SU-DHL-6 (cell line): ENCODE results near the gene SPATC1L.
"Not testable (repeated sequence)": the region's sequence is repeated elsewhere in the genome, so short reads cannot be mapped to it uniquely, and the experiment has no call there.

Experiments
- H2AFZ ChIP-seq: fragments of 200-600 bp; sonication (generic); 2 replicates; pipeline ENCODE4 v1.6.1; 2014; ENCODE audit warnings: low read depth, mild to moderate bottlenecking, moderate library complexity, mixed read lengths, antibody characterized with exemption, low read length; ENCODE audit not compliant: severe bottlenecking
- H3F3A ChIP-seq: fragments of 200-600 bp; shearing (Covaris generic); 2 replicates; pipeline ENCODE4 v1.6.0; 2016; ENCODE audit warnings: antibody characterized with exemption, mild to moderate bottlenecking; ENCODE audit not compliant: insufficient read depth
- H3K27ac ChIP-seq: fragments of 200-600 bp; sonication (generic); 2 replicates; pipeline ENCODE4 v1.5.1; 2016; ENCODE audit warnings: low read depth, mild to moderate bottlenecking, low read length, moderate library complexity, mixed read lengths
- H3K27me3 ChIP-seq: fragments of 200-600 bp; sonication (generic), shearing (Covaris generic); 2 replicates; pipeline ENCODE4 v1.6.0; 2014; ENCODE audit warnings: mild to moderate bottlenecking, low read length
- H3K36me3 ChIP-seq: fragments of 200-600 bp; sonication (generic); 2 replicates; pipeline ENCODE4 v1.6.1; 2014; ENCODE audit warnings: mild to moderate bottlenecking, low read length, mixed read lengths
- H3K4me2 ChIP-seq: fragments of 300-600, 200-600 bp; shearing (Covaris generic), sonication (generic); 2 replicates; pipeline ENCODE4 v1.6.0; 2014; ENCODE audit warnings: low read length, low read depth, mild to moderate bottlenecking; ENCODE audit not compliant: poor library complexity, severe bottlenecking
- H3K4me3 ChIP-seq: fragments of 200-600 bp; sonication (generic); 2 replicates; pipeline ENCODE4 v1.5.1; 2014; ENCODE audit warnings: antibody characterized with exemption, low read length, mild to moderate bottlenecking, mixed read lengths; ENCODE audit not compliant: insufficient read depth, poor library complexity, severe bottlenecking
- H3K79me2 ChIP-seq: fragments of 200-600 bp; sonication (generic); 2 replicates; pipeline ENCODE4 v1.6.1; 2014; ENCODE audit warnings: mild to moderate bottlenecking, low read length, moderate library complexity; ENCODE audit not compliant: insufficient read depth
- H3K9ac ChIP-seq: fragments of 200-600 bp; sonication (generic); 2 replicates; pipeline ENCODE4 v1.7.0; 2014; ENCODE audit warnings: mild to moderate bottlenecking, low read length
- H3K9me2 ChIP-seq: fragments of 200-600 bp; sonication (generic); replicated peaks from 2 replicates; pipeline ENCODE4 v1.6.1; 2014; ENCODE audit warnings: low read length; ENCODE audit not compliant: insufficient read depth
- H3K9me3 ChIP-seq: fragments of 200-600 bp; sonication (generic); 2 replicates; pipeline ENCODE4 v1.6.1; 2014; ENCODE audit warnings: low read length, mixed read lengths; ENCODE audit not compliant: insufficient read depth
- H4K20me1 ChIP-seq: fragments of 200-600 bp; sonication (generic); 2 replicates; pipeline ENCODE4 v1.6.1; 2014; ENCODE audit warnings: low read depth, mild to moderate bottlenecking, antibody characterized with exemption, low read length, moderate library complexity, mixed read lengths
- EZH2phosphoT487 ChIP-seq: fragments of 200-600 bp; sonication (generic), shearing (Covaris generic); conservative IDR thresholded peaks from 2 replicates; pipeline ENCODE4 v1.6.1; 2018; ENCODE audit warnings: mild to moderate bottlenecking, antibody characterized with exemption, low read length, moderate library complexity, mixed read lengths
- TF ChIP-seq, protein P1 (sequence below): fragments of 200-600 bp; sonication (generic); IDR thresholded peaks from one replicate; pipeline ENCODE4 v1.5.1; 2017; ENCODE audit warnings: antibody characterized with exemption, mild to moderate bottlenecking, low read length, moderate library complexity; ENCODE audit not compliant: insufficient read depth, poor library complexity, severe bottlenecking

The SPATC1L gene

DNA sequence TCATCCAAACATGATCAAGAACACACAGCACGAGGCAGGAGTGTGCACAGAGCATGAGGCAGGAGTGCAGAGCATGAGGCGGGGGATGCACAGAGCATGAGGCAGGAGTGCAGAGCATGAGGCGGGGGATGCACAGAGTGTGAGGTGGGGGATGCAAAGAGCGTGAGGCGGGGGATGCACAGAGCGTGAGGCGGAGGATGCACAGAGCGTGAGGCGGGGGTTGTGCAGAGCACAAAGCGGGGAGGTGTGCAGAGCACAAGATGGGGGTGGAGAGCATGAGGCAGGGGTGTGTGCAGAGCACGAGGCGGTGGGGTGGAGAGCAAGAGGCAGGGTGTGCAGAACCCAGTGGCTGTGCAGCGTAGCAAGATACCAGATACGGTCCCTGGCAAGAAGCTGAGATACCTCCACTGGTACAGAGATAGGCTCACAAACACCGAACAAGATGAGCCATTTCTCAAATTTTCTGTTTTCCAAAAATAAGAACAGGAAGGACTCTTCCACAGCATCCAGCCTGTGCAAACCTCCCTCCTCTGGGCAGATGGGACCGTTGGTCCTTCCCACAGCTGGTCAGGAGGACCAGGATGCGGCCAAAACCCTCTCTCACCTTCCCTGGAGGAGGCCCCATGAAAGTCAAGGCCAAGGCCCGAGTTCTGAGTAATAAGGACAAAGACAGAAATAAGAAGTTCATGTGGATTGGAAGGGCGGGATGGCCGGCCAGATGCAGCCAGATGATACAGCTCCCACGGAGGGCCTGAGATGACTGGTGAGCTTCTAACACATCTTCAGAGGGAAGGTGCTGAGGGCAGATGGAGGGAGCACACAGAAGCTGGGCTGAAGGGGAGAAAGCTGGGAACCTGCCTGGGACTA is 12.0 kb downstream of the SPATC1L start:
- no peak overlapping the region for H3K4me2 ChIP-seq
- no peak overlapping the region for H3K4me3 ChIP-seq
- H3K79me2 ChIP-seq, result 0 out of 2 replicates have a peak, but pooled peaks cover 4% of the 10 kb centered on the region
- H3K9me2 ChIP-seq, result no peaks in the 10 kb centered on the region
- no peaks in the 10 kb centered on the region for H3F3A ChIP-seq
- TF ChIP-seq, protein P1, sequence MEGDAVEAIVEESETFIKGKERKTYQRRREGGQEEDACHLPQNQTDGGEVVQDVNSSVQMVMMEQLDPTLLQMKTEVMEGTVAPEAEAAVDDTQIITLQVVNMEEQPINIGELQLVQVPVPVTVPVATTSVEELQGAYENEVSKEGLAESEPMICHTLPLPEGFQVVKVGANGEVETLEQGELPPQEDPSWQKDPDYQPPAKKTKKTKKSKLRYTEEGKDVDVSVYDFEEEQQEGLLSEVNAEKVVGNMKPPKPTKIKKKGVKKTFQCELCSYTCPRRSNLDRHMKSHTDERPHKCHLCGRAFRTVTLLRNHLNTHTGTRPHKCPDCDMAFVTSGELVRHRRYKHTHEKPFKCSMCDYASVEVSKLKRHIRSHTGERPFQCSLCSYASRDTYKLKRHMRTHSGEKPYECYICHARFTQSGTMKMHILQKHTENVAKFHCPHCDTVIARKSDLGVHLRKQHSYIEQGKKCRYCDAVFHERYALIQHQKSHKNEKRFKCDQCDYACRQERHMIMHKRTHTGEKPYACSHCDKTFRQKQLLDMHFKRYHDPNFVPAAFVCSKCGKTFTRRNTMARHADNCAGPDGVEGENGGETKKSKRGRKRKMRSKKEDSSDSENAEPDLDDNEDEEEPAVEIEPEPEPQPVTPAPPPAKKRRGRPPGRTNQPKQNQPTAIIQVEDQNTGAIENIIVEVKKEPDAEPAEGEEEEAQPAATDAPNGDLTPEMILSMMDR, result no peak
- no peak for TF ChIP-seq EZH2phosphoT487
- H3K27me3 ChIP-seq, result no peaks in the 10 kb centered on the region
- H4K20me1 ChIP-seq, result peaks cover 4% of the 10 kb centered on the region; the same call in 1 of the 2 replicates
- H2AFZ ChIP-seq, result no peak overlapping the region
- no peak overlapping the region for H3K27ac ChIP-seq
- no peak overlapping the region for H3K9ac ChIP-seq
- no peaks in the 10 kb centered on the region for H3K9me3 ChIP-seq
- H3K36me3 ChIP-seq, result no peaks in the 10 kb centered on the region

DNA sequence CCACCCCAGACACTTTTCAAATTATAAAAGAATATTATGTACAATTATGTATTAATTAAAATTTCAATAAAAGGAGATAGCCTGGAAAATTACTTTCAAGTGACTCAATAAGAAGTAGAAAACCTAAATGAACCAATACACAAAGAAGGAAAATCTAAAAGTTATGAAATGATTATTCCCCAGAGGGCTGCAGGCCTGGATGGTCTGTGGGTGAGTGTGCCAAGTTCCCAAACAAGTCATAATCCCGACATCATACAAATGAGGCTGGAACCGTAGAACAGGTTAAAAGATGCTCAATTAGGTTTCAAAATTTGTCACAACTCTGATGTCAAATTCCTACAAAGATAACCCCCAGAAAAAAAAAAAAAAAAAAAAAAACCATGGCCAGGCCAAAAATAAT is 12.7 kb downstream of the SPATC1L start:
- Histone ChIP-seq H3K27ac (no peak overlapping the region), H3K79me2 (0 out of 2 replicates have a peak, but pooled peaks cover 4% of the 10 kb centered on the region), H3K4me2 (no peak overlapping the region), H3K27me3 (no peaks in the 10 kb centered on the region), H3K36me3 (no peaks in the 10 kb centered on the region), H3K4me3 (no peak overlapping the region), H3K9ac (no peak overlapping the region), H3K9me3 (no peaks in the 10 kb centered on the region), H4K20me1 (peaks cover 4% of the 10 kb centered on the region; the same call in 1 of the 2 replicates), H3F3A (no peaks in the 10 kb centered on the region), H3K9me2 (no peaks in the 10 kb centered on the region), H2AFZ (no peak overlapping the region)
- TF ChIP-seq EZH2phosphoT487, result no peak
- TF ChIP-seq, protein P1, result no peak

DNA sequence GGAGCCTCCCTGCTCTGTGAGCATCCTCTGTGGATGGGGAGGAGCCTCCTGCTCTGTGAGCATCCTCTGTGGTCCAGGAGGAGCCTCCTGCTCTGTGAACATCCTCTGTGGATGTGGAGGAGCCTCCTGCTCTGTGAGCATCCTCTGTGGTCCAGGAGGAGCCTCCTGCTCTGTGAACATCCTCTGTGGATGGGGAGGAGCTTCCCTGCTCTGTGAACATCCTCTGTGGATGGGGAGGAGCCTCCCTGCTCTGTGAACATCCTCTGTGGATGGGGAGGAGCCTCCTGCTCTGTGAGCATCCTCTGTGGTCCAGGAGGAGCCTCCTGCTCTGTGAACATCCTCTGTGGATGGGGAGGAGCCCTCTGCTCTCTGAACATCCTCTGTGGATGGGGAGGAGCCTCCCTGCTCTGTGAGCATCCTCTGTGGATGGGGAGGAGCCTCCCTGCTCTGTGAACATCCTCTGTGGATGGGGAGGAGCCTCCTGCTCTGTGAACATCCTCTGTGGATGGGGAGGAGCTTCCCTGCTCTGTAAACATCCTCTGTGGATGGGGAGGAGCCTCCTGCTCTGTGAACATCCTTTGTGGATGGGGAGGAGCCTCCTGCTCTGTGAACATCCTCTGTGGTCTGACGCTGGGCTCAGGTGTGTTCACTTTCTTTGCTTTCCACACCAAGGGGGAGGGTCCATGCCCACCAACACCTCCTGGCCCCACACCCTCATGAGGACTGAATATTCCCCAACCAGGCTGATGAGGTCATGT is 13.6 kb downstream of the SPATC1L start:
- H3K9me3 ChIP-seq, H4K20me1 ChIP-seq, H3K27ac ChIP-seq, H3K27me3 ChIP-seq, H3K36me3 ChIP-seq, H3F3A ChIP-seq, H3K79me2 ChIP-seq, H3K9me2 ChIP-seq, H3K9ac ChIP-seq, H2AFZ ChIP-seq, H3K4me3 ChIP-seq, H3K4me2 ChIP-seq: not testable (repeated sequence)
